ENCODE measurements around the gene TRIM73.
"Not testable (repeated sequence)": the region's sequence is repeated elsewhere in the genome, so short reads cannot be mapped to it uniquely, and the experiment has no call there.

Gene TRIM73

DNA sequence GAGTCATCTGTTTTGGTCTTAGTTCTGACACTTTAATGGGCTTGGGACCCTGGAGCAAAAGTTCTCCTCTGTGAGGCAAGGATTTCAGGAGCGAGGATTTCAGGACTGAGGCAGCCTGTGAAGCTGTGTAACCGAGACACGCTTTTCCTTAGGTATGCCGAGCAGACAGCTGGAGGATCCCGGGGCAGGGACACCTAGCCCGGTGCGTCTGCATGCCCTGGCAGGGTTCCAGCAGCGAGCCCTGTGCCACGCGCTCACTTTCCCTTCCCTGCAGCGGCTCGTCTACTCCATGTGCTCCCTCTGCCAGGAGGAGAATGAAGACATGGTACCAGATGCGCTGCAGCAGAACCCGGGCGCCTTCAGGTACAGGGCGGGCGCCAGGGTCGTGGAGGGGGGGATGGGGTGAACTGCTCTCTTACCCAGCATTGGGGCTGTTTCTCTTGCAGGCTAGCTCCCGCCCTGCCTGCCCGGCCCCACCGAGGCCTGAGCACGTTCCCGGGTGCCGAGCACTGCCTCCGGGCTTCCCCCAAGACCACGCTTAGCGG is 20.5 kb downstream of the TRIM73 start:
- DNase-seq = not testable (repeated sequence)

DNA sequence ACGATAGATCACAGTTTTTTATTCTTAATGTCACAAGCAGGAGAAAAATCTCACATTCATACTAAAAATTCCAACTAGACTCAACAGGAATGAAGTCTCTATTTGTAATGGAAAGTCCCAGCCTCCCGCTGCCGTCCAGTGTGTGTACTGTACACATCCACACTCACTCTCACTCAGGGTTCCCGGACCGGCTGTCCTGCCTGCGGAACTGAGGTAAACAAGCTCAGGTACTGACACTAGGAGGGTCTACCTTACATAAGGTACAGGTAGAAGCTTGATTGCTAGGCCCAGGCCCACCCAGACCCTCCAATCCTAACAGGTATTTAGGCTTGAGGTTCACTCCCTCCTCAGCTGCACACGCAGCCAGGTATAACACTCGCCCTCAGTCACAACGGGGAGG is 21.4 kb downstream of the TRIM73 start:
- not testable (repeated sequence) for DNase-seq

GRCh38 chr7:75418292-75418858 is 22.9 kb downstream of the TRIM73 start:
- DNase-seq = not testable (repeated sequence)

- not testable (repeated sequence) for DNase-seq
Observed at GRCh38 chr7:75419210-75419609, 23.8 kb downstream of the TRIM73 start.

DNA sequence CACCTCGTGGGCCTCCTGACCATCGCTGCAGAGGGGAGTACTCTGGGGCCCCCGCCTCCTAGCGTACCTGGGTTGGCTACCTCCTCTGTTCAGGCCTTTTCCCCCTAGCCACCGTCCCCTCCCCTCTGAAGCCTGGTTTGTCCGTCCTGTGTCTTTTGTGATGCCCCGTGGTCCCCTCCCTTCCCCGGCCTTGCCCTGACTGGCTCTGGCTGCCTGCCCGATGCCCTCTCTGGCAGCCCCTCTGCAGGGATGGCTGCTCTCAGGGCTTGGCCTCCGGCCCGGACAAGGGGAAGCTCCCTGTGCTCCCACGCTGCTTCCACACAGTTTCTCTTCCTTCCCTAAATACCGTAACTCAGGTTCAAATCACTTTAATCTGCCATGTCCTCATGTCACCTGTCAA is 24.3 kb downstream of the TRIM73 start:
- not testable (repeated sequence) for DNase-seq

DNA sequence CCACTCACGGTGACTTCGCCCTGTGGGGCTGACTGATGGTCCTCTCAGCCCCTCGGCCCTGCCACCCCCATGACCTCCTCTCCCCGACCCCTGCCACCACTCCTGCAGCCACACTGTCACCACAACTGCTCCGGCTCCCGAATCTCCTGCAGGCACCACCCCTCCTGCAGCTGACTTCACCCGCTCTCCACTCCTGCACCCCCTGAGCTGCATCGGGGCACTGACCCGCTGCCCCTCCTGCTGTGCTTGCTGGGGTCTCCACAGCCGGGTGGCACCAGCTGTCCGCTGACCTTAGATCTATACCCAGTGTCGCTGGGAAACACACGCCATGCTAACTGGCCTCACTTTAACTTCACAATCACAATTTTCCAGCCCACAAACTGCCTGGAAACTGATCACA is 24.7 kb downstream of the TRIM73 start:
- DNase-seq = not testable (repeated sequence)

- not testable (repeated sequence) for DNase-seq
Observed at GRCh38 chr7:75421798-75422710, 26.6 kb downstream of the TRIM73 start.

DNA sequence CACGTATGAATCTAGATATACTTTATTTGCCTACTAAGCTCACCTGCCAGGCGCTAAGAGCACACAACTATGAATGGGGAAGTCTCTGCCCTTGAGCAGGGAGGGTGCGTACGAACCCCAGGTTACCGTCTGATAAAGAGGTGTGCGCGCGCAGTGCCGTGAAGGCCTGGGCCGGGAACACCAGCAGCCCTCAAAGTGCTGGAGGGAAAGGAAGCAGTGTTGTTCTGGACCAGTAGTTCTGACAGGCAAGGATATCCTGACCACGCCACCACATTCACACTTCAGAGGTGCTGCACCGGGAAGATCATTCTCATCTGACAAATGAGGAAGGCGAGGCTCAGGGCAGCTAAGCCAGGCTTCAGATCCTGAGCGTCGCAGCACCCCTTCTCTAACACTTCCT is 28.1 kb downstream of the TRIM73 start:
- DNase-seq = not testable (repeated sequence)

DNA sequence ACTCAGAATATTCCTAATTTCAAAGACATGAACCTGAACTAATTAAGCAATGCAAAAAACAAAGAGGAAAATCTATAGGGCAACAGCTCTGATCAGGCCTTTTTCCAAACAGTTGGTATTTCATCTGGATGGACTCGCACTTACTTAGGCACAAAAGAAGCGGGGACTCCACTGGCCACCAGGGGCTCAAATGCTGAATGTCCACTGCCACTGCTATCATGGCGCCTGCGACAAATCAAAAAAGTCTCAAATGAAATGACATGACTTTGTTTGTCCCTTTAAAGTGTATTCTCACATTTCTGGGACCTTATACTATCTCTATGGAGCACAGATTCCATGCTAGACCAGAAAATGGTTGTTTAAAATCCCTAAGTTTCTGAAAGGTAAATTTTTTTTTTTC is 43.6 kb downstream of the TRIM73 start:
- DNase-seq = not testable (repeated sequence)

DNA sequence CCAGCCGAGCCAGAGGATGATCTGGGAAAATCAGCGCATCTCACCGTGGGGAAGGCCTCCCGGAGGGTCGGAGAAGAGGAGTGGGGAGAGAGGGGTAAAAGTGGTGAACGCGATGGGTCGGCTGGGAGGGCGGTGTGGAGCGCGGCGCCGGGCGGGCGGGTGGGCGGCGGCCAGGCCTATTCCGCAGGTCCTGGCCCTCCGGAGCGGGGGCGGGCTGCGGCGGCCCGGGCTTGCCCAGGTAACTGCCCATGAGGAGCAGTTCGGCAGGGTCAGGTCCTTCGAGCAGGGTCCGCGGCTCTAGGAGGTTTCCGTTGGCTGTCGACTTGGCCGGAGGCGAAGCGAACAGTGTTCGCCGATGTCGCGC is 46.7 kb downstream of the TRIM73 start:
- not testable (repeated sequence) for DNase-seq

- peak; percentile 20 for DNase-seq
Observed at GRCh38 chr7:75442465-75443111, 47.2 kb downstream of the TRIM73 start.

DNA sequence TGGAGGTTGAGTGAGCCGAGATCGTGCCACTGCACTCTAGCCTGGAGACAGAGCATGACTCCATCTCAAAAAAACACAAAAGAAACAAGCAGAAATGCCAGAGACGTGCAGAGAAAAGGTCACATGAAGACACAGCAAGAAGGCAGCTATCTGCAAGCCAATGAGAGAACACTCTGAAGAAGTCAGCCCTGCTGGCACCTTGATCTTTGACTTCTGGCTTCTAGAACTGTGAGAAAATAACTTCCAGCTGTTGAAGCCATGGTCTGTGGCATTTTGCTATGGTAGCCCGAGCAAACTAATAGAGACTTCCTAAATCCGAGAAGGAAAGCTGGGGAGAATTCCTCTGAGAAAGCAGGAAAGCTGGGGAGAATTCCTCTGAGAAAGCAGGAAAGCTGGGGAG is 54.5 kb downstream of the TRIM73 start:
- DNase-seq = not testable (repeated sequence)

DNA sequence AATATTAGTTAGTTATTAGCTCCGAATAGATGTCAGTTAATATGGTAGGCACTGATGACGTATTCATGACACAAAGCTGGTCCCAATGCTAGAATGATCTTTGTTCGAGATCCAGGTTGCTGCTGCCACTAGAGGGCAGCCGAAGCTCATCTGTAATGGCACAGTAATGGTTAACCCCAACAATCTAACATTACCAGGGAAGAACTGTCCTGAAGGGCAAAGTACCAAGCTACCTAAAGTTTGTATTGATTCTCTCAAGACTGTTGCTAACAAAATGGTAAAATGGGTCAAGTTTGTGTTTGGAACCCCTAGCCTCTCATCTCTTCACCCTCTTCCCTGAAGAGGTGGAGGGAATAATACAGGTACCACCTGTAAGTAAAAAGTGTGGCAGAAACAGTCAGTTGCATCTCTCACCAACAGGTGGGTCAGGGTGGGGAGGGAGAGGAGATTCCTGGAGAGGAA is 57.1 kb downstream of the TRIM73 start:
- not testable (repeated sequence) for DNase-seq
